ENCODE measurements around the gene TMEM135.
"Not testable (repeated sequence)": the region's sequence is repeated elsewhere in the genome, so short reads cannot be mapped to it uniquely, and the experiment has no call there.

TMEM135 gene

DNA sequence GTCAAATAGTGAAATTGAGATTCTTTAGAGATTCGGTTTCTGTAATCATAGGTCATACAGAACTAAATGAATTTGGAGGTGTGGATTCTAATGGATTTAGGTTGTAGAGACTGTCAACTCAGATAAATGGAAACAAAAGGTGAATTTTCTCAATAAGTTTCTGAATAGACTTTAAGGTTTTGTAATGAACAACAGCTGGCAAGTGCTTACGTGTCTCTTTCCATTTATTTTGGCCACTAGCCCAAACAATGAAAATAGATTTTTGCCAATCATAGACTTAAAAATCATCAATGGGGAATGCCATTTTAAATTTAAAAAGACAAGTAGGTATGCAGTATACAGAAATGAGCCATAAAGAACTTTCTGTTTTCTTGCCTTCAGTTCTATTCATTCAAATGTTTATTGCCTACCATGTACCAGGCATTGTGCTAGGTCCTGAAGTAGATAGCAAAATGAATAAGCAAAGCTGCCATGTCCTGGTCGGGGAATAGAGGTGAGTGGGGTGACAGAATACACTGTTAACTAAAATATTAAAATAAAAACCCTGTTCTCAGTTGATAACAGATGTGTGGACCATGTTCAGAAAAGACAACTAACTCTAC, 16.9 kb upstream of the TMEM135 start:
- DNase-seq: no peak

DNA sequence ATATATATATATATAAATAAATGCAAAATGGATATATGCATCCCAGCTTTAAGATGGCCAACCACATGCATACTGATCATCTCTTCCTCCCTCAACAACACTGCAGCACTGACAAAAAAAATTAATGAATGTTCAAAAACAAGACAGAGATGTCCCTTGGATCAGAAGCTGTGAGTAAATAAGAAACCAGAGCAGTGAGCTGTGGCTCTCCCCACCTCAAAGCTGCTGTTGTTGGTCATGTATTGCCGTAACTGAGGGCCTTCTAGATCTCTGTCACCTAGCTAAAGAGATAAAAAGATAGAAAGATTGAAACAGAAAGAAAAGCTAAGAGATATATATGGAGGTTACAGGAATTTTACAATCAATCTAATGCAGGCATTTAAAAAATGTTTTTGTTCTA, 15.5 kb upstream of the TMEM135 start:
- DNase-seq: no peak

GRCh38 chr11:87022738-87023137, 15.0 kb upstream of the TMEM135 start:
- DNase-seq: no peak

GRCh38 chr11:87026415-87026814, 11.3 kb upstream of the TMEM135 start:
- not testable (repeated sequence) for DNase-seq

- no peak for DNase-seq
Observed at GRCh38 chr11:87030458-87031054, 7.2 kb upstream of the TMEM135 start.

- DNase-seq: no peak
Observed at GRCh38 chr11:87031433-87032170, 6.1 kb upstream of the TMEM135 start.

GRCh38 chr11:87033561-87033960, 4.2 kb upstream of the TMEM135 start:
- no peak for DNase-seq

GRCh38 chr11:87035976-87036583, 1.7 kb upstream of the TMEM135 start:
- DNase-seq: no peak

DNA sequence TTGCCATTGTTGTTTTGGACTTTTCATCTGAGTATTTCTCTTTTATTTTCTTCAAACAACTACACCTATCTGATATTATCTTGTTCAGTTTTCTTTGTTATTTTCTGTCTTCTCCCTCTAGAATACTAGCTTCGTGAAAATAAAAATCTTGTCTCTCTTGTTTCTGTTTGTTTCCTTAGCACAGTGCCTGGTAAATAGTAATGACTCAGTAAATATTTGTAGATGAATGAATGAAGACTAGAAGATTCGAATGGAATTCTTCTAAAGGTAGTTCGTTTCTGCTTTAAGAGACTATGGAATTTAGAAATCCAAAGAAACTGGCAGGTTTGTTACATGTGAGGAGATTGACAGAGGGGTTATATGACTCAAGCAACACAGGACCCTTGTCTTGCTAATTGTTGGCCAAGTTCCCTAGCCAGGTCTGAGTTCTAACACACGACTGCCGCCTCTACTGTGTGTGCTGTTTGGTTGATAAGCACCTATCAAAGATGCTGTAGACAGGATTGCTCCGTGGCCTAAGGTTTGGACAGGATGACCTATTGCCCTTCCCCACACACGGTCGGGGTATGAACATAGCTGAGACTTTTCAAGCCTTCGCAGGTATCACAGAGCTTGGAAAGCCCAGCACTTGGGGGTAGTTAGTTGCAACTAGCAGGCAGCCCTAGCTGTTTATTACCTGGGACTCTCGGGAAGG, 831 bp upstream of the TMEM135 start:
- peak; percentile 34 for DNase-seq

DNA sequence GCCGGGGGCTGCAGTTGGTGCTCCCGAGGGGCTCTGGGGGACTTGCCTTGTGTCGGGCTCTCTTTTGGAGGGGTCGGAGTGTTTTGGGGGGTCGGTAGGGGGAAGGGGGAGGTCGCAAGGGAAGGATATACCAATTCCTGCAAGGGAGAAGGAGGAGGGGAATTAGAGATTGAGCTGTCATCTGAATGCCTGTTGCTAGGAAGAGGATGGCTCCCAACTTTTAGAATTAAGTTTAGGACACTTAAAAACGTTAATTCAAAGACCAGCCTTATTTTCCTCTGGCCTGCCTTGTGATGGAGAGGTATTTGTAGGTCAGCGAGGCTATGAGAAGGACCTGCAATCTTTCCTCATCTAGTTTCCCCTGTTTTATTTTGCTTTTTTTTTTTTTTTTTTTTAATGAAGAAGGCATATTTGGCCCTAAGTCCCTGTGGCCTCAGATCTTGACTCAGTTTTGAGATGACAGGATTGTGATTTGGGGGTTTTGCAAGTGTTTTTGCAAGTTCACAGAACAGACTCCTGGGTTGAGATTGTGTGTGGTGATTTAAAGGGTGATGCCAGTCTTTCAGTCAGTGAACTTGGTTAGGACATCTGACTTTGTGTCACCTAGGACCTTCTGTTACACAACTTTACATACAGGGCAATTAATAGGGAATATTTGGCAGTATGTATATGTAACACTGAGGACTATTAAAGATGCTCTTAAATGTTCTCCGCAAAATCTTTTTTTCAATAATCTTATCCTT, 672 bp downstream of the TMEM135 start:
- no peak for DNase-seq

DNA sequence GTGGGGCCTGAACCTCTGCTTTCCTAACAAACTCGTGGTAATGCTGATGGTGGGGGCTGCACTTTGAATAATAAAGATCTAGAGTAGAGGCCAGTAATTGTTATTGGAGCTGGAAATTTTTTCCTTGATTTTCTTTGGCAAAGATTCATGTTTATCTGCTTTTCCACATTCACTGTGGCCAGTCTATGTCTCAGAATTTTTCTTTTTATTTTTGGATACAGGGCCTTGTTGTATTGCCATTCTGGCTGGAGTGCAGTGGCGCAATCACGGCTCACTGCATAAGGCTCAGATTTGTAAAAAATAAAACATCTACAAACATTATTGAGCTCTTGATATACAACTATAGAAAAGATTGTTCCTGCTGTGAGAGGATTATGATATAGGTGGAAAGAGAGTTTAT, 1.6 kb downstream of the TMEM135 start:
- DNase-seq: no peak

DNA sequence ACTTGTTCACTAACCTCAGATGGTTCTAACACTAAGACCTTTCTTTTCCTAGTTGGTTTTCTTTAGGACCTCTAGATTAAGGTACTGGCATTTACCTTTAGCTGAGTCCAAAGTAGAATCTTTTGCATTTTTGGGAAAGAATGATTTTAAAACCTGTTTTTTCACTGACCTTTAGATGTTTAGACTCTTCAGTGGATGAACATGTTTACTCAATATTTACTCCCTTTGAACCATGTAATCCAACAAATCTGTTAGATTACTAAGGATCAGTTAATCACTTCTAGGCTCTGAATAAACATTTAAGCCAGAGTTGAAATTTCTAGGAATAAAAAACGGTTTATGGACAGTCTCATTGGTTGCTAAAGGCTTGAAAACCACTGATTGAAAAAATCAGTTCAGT, 6.2 kb downstream of the TMEM135 start:
- DNase-seq: no peak

DNA sequence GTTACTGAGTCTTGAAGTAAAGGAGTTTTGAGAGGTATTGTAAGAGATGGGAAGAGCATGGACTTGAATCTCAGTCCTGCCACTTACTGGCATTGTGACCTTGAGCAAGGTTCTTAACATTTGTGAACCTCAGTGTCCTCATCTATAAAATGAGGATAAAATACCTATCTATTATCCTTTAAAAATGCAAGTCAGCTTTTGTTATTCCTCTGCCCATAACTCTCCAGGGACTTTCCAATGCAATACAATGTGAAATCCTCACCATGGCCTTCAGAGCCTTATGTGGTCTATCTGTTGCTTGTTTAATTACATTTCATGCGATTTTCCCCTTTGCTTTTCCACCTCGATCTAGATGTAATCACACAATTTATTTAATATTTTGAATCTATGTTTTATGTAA, 9.1 kb downstream of the TMEM135 start:
- DNase-seq: no peak

DNA sequence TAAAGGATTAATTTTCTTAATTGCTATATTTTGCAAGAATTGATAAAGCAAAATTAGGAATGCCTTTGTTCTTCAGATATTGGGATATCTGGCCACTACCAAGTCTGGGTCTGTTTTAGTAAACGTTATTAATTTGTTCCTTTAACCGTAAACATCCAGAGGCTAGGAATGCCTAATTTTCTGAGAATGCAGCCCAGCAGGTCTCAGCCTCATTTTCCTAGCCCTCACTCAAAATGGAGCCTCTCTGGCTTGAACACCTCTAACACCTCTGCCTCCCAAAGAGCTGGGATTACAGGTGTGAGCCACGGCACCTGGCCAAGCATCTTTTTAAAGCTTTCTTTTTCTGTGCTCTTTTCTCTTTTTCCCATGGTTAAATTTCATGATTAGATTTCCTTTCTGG, 18.4 kb downstream of the TMEM135 start:
- DNase-seq: no peak

GRCh38 chr11:87057749-87058148, 20.0 kb downstream of the TMEM135 start:
- DNase-seq: no peak

GRCh38 chr11:87059596-87060390, 22.1 kb downstream of the TMEM135 start:
- DNase-seq: no peak

DNA sequence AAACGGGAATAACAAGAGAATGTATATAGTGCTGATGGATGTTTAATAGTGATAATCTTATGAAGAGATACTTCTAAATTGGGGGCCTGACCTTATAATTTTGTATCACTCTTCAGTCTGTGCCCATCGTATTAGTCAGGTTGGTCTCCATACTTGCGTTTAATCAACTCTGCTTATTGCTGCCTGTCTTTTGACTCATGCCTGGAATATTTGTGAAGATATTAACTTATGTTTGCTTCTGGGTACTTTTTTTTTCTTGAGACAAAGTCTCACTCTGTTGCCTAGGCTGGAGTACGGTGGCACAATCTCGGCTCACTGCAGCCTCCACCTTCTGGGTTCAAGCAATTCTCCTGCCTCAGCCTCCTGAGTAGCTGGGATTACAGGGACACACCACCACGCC, 24.0 kb downstream of the TMEM135 start:
- DNase-seq: no peak

DNA sequence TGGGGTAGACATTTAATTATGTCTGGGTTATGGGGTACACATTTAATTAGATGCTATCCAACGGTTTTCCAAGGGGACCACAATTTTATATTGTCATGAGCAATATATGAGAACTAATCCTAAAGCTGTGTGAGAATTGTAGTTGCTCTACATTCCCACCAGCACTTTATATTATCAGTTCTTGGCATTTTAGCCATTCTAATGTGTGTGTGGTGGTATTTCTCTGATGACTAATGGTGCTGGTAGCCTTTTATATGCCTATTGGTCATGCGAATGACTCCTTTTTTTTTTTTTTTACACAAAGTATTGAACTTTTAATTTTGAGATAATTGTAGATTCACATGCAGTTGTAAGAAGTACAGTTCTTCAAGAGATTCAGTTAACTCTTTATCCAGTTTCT, 26.2 kb downstream of the TMEM135 start:
- DNase-seq: no peak

DNA sequence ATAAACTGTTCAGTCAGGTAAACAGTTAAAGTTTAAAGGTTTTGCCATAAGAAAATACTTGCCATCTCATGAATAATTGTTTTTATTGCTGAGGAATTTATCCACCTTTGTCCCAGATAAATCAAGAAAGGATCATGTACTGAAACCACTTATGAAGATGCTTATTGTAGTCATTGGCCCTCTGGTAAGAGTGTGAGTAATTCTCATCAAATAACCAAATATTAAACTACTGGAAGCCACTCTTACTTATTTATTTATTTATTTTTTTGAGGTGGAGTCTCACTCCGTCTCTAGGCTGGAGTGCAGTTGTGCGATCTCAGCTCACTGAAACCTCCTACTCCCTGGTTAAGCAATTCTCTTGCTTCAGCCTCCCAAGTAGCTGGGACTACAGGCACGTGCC, 35.1 kb downstream of the TMEM135 start:
- DNase-seq: no peak

DNA sequence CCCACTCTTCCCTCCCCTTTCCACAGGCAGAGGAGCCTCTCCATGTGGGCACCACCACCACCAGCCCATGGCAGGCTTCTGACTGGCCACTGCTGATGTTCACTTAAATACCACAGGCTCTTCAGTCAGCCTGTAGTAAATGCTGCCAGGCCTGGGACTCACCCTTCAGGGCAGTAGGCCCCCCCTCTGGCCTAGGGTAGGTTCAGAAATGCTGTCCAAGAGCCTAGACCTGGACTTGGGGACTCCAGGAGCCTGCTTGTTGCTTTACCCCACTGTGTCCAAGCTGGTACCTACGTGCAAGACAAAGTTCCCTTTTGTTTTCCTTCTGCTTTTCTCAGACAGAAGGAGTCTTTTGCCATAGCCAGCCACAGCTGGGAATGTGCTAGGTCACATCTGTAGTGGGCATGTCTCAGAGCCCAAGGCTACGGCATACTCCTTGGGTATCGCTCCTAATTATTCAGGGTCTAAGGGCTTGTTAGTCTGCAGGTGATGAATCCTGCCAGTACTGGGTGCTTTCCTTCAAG, 38.6 kb downstream of the TMEM135 start:
- no peak for DNase-seq

- no peak for DNase-seq
Observed at GRCh38 chr11:87076874-87077429, 39.2 kb downstream of the TMEM135 start.

Data from NCI-H2029 (cell line).